ENCODE measurements around the gene ARL15. TPM values are rescaled to one million over a fixed set of nuclear protein-coding genes. Genes with fewer than 3 reads are reported as not detected.
"Not testable (repeated sequence)": the region's sequence is repeated elsewhere in the genome, so short reads cannot be mapped to it uniquely, and the experiment has no call there.

ARL15 gene
- total RNA-seq: 30.8 TPM
- long read RNA-seq, partial matches to known transcripts: 1 of 17 reads
- long read RNA-seq, other reads (novel, unspliced or antisense): 13 of 17 reads

- TF ChIP-seq CTCF (IDR thresholded peaks at IDR 0.05): peak; percentile 7
These were observed at the start of gene ARL15 for GRCh38 chr5:54310433-54311175. Gene ARL15 (minus strand): TSS chr5:54310573.

DNA sequence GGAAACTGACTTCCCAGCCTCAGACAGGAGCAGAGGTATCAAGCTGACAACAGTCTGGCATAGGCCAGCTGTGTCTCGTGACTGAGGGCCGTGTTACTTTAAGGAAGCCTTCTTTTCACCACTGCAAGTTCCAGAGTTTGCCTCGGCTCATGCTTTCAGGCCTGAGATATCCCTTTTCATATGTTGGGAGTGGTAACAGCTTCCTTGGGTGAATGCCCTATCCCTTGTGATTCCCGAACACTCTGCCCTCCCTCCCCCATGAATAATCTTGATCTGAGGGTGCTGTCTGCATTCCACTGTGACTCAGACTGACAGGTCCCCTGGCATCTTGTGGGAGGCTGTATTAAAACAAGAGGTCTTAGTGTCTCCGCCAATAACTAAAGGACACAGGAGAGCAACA is 49.7 kb upstream of the ARL15 start:
- intact Hi-C loops (cut with DNase I): no loop called here
- Histone ChIP-seq H3K36me3 (no peaks in the 10 kb centered on the region), H3K4me1 (no peaks in the 10 kb centered on the region), H3K27ac (no peak overlapping the region), H3K4me3 (no peak overlapping the region), H3K27me3 (ENCODE audit: low read depth) (no peaks in the 10 kb centered on the region), H3K9me3 (no peaks in the 10 kb centered on the region)
- TF ChIP-seq CTCF (IDR thresholded peaks at IDR 0.05): no peak
- DNase-seq: no peak
- no peak for ATAC-seq

More at GRCh38 chr5:54310433-54311175, at the start of gene ARL15:
- no peaks in the 10 kb centered on the region for H3K36me3 ChIP-seq
- H3K27ac ChIP-seq: peak within 1 kb of the TSS; percentile 87
- DNase-seq (peak; percentile 99), ATAC-seq (peak; percentile 98)
- no peaks in the 10 kb centered on the region for H3K27me3 ChIP-seq (ENCODE audit: low read depth)
- H3K4me3 ChIP-seq: peak within 1 kb of the TSS; percentile 86
- H3K4me1 ChIP-seq: peaks cover 20% of the 10 kb centered on the region
- H3K9me3 ChIP-seq: no peaks in the 10 kb centered on the region
- intact Hi-C loops (cut with DNase I): no loop called here

GRCh38 chr5:54357408-54358058 is 47.2 kb upstream of the ARL15 start:
- Histone ChIP-seq H3K36me3 (no peaks in the 10 kb centered on the region), H3K4me3 (no peak overlapping the region), H3K9me3 (peaks cover 6% of the 10 kb centered on the region), H3K4me1 (no peaks in the 10 kb centered on the region), H3K27me3 (ENCODE audit: low read depth) (no peaks in the 10 kb centered on the region), H3K27ac (no peak overlapping the region)
- no peak for ATAC-seq
- intact Hi-C loops (cut with DNase I): no loop called here
- DNase-seq: no peak
- no peak for TF ChIP-seq CTCF (IDR thresholded peaks at IDR 0.05)

- H3K9me3 ChIP-seq; H3K4me3 ChIP-seq; H3K27me3 ChIP-seq (ENCODE audit: low read depth); H3K36me3 ChIP-seq; DNase-seq; H3K4me1 ChIP-seq; intact Hi-C loops (cut with DNase I); ATAC-seq; H3K27ac ChIP-seq: not testable (repeated sequence)
These were observed 43.7 kb upstream of the ARL15 start for GRCh38 chr5:54353933-54354564.

DNA sequence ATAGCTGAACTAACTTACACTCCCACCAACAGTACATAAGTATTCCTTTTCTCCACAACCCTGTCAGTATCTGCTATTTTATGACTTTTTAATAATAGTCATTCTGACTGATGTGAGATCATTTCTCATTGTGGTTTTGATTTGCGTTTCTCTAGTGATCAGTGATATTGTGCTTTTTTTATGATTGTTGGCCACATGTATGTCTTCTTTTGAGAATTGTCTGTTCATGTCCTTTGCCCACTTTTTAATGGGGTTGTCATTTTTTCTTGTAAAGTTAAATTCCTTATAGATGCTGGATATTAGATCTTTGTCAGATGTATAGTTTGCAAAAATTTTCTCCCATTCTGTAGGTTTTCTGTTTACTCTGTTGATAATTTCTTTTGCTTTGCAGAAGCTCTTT is 42.2 kb upstream of the ARL15 start:
- DNase-seq; ATAC-seq; intact Hi-C loops (cut with DNase I): not testable (repeated sequence)

GRCh38 chr5:54347221-54347865 is 37.0 kb upstream of the ARL15 start:
- TF ChIP-seq CTCF (IDR thresholded peaks at IDR 0.05): no peak

More for the DNA sequence above, 42.2 kb upstream of the ARL15 start:
- H3K4me3 ChIP-seq; H3K27ac ChIP-seq; H3K4me1 ChIP-seq; H3K27me3 ChIP-seq (ENCODE audit: low read depth); H3K9me3 ChIP-seq; H3K36me3 ChIP-seq: not testable (repeated sequence)

More at GRCh38 chr5:54347221-54347865, 37.0 kb upstream of the ARL15 start:
- Histone ChIP-seq H3K9me3 (no peaks in the 10 kb centered on the region), H3K4me3 (no peak overlapping the region), H3K36me3 (no peaks in the 10 kb centered on the region), H3K4me1 (no peaks in the 10 kb centered on the region), H3K27ac (no peak overlapping the region), H3K27me3 (ENCODE audit: low read depth) (no peaks in the 10 kb centered on the region)
- intact Hi-C loops (cut with DNase I): no loop called here
- DNase-seq (no peak), ATAC-seq (no peak)
